Ishikawa (cell line): ENCODE results near the gene RASA1.

Experiments used
- CEBPB ChIP-seq: IDR thresholded peaks from 2 replicates; pipeline ENCODE4 v1.6.1; 2012
- EP300 ChIP-seq: IDR thresholded peaks from 2 replicates; pipeline ENCODE4 v1.6.1; 2012; ENCODE audit warnings: borderline replicate concordance
- MAX ChIP-seq: IDR thresholded peaks from 2 replicates; pipeline ENCODE4 v1.6.1; 2012
- RAD21 ChIP-seq: IDR thresholded peaks from 2 replicates; pipeline ENCODE4 v1.6.1; 2012; ENCODE audit warnings: low read depth
- TAF1 ChIP-seq: IDR thresholded peaks from 2 replicates; pipeline ENCODE4 v1.6.1; 2012; ENCODE audit warnings: low read depth, mild to moderate bottlenecking
- TEAD4 ChIP-seq: IDR thresholded peaks from 2 replicates; pipeline ENCODE4 v1.6.1; 2012
- ZBTB7A ChIP-seq: IDR thresholded peaks from 2 replicates; pipeline ENCODE4 v1.6.1; 2012; ENCODE audit warnings: low read depth

GRCh38 chr5:87382224-87382623, 114.5 kb downstream of the RASA1 start:
- TF ChIP-seq CEBPB: no peak; the same call in 1 of the 2 replicates
- TF ChIP-seq EP300: no peak
- no peak for TF ChIP-seq MAX
- TF ChIP-seq TEAD4: no peak
- TF ChIP-seq TAF1: no peak
- no peak for TF ChIP-seq ZBTB7A
- TF ChIP-seq RAD21: no peak
